ENCODE data around the gene CACNA1C. TPM values are rescaled to one million over a fixed set of nuclear protein-coding genes. Genes with fewer than 3 reads are reported as not detected.

The CACNA1C gene
- total and polyA plus RNA-seq, 10 of the 15 experiments (the other 5 are each of a cell fraction or from before 2014, with no cell fraction given) = under 0.01 to 0.15 (median 0.09) TPM; not detected in 5

DNA sequence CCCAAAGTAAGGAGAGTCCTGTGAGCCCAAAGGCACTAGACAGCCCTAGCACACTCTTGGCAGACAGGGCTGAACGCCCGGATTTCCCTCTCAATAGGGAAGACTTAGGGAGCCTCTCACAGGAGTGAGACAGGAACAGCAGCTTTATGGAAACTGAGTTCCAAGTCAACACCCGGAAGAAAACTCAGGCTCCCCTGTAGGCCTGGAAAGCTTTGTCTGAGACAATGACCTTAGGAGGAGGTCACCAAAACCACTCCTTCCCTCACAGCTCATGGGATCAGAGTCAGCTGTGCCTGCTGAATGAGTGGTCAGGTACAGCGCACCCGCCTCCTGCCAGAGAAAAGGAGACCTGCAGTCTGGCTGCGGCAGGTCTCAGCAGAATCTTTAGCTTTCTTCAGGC is 229.5 kb downstream of the CACNA1C start (continued):
- TF ChIP-seq, protein P1, sequence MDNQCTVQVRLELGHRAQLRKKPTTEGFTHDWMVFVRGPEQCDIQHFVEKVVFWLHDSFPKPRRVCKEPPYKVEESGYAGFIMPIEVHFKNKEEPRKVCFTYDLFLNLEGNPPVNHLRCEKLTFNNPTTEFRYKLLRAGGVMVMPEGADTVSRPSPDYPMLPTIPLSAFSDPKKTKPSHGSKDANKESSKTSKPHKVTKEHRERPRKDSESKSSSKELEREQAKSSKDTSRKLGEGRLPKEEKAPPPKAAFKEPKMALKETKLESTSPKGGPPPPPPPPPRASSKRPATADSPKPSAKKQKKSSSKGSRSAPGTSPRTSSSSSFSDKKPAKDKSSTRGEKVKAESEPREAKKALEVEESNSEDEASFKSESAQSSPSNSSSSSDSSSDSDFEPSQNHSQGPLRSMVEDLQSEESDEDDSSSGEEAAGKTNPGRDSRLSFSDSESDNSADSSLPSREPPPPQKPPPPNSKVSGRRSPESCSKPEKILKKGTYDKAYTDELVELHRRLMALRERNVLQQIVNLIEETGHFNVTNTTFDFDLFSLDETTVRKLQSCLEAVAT (IDR thresholded peaks at IDR 0.05) = no peak
- TF ChIP-seq CEBPB (IDR thresholded peaks at IDR 0.05; ENCODE audit: borderline replicate concordance in 1 of 2, low read depth in 2 of 2, low read length in 2 of 2) (no peak), JUNB (IDR thresholded peaks at IDR 0.05) (no peak), NR2C1 (IDR thresholded peaks at IDR 0.05) (no peak)
- TF ChIP-seq, protein P2, sequence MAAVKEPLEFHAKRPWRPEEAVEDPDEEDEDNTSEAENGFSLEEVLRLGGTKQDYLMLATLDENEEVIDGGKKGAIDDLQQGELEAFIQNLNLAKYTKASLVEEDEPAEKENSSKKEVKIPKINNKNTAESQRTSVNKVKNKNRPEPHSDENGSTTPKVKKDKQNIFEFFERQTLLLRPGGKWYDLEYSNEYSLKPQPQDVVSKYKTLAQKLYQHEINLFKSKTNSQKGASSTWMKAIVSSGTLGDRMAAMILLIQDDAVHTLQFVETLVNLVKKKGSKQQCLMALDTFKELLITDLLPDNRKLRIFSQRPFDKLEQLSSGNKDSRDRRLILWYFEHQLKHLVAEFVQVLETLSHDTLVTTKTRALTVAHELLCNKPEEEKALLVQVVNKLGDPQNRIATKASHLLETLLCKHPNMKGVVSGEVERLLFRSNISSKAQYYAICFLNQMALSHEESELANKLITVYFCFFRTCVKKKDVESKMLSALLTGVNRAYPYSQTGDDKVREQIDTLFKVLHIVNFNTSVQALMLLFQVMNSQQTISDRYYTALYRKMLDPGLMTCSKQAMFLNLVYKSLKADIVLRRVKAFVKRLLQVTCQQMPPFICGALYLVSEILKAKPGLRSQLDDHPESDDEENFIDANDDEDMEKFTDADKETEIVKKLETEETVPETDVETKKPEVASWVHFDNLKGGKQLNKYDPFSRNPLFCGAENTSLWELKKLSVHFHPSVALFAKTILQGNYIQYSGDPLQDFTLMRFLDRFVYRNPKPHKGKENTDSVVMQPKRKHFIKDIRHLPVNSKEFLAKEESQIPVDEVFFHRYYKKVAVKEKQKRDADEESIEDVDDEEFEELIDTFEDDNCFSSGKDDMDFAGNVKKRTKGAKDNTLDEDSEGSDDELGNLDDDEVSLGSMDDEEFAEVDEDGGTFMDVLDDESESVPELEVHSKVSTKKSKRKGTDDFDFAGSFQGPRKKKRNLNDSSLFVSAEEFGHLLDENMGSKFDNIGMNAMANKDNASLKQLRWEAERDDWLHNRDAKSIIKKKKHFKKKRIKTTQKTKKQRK (IDR thresholded peaks at IDR 0.05; ENCODE audit: low read depth, low read length) = no peak

DNA sequence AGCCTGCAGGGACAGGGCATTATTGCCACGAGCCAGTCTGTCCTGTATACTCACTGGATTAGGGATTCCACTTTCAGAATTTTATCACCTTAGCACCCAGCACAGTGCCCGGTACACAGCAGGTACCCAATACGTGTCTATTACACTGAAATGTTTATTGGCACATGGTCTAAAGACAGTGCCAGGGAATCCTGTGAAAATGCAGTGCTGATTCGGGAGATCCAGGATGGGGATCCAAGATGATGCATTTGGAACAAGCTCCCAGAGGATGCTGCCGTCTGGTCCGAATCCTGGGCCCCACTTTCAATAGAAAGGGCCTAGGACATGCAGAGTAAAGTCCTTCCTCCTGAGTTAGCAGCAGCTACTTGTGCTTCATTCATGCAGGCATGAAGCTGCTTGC is 230.7 kb downstream of the CACNA1C start:
- DNase-seq (ENCODE audit: low read depth, low spot score) = no peak
- RAD21 ChIA-PET (ENCODE audit: unreplicated experiment) = interaction anchor here (0.6 to 1.0 kb wide), 2 partner anchors 166 to 300 kb away, joined by 3 read pairs; no protein-coding TSS in a partner anchor
- no peak overlapping the region for H3K27ac ChIP-seq (ENCODE audit: control insufficient read depth, insufficient read depth)
- CTCF ChIA-PET = interaction anchor here (0.6 to 1.2 kb wide), 5 partner anchors 7 to 275 kb away, joined by 3 to 4 read pairs (median 3); no protein-coding TSS in a partner anchor
- H2AFZ ChIP-seq (ENCODE audit: control insufficient read depth, low read depth, low read length) = no peak overlapping the region
- FAIRE-seq = no peak
- BruUV-seq (replicated peaks) = no TSS peak
- H3K4me2 ChIP-seq (ENCODE audit: control insufficient read depth, insufficient read depth) = no peak overlapping the region
- H3K4me3 ChIP-seq = no peak overlapping the region
- H3K27me3 ChIP-seq (replicated peaks in 1 of 2; ENCODE audit: control insufficient read depth in 2 of 2, insufficient read depth in 2 of 2, low read length in 1 of 2) = no peaks in the 10 kb centered on the region; a peak in 1 of 4 replicates
- peaks cover 2% of the 10 kb centered on the region; the same call in 1 of the 3 replicates for H3K9me3 ChIP-seq (replicated peaks; ENCODE audit: control insufficient read depth, insufficient read depth, low read length)
- no peaks in the 10 kb centered on the region for H4K20me1 ChIP-seq (ENCODE audit: control insufficient read depth, insufficient read depth)
- intact Hi-C loops (cut with micrococcal nuclease; ENCODE audit: unreplicated experiment) = loop anchor here (10.0 kb wide), 1 partner anchor 489 kb away; no protein-coding TSS in a partner anchor
- in situ Hi-C loops (cut with MboI) = no loop called here
- POLR2A ChIA-PET = no interaction called here
- SMC1A ChIA-PET (ENCODE audit: uncharacterized antibody, unreplicated experiment) = interaction anchor here (1.3 to 1.5 kb wide), 3 partner anchors 57 to 343 kb away, joined by 4 to 5 read pairs (median 4); no protein-coding TSS in a partner anchor
- no peak for ATAC-seq
- no peaks in the 10 kb centered on the region for H3K79me2 ChIP-seq (ENCODE audit: control insufficient read depth, insufficient read depth, low read length)
- H3K4me1 ChIP-seq (ENCODE audit: control insufficient read depth, insufficient read depth, low read length) = no peaks in the 10 kb centered on the region
- no peaks in the 10 kb centered on the region for H3K36me3 ChIP-seq (ENCODE audit: control insufficient read depth in 2 of 2, insufficient read depth in 2 of 2, low read length in 1 of 2)
- WGBS (ENCODE audit: insufficient coverage, insufficient replicate concordance, low lambda C conversion rate, missing lambda C conversion rate) = 55% methylated on average over 6 of the region's 6 CpGs
- no peak overlapping the region for H3K9ac ChIP-seq (ENCODE audit: control insufficient read depth, insufficient read depth, low read length)
- TF ChIP-seq JUND (IDR thresholded peaks at IDR 0.05; ENCODE audit: low read depth, low read length) = no peak
- TF ChIP-seq WRNIP1 (IDR thresholded peaks at IDR 0.05; ENCODE audit: borderline replicate concordance, low read depth, low read length) = no peak
- no peak for TF ChIP-seq BHLHE40 (IDR thresholded peaks at IDR 0.05; ENCODE audit: borderline replicate concordance in 1 of 2, low read depth in 2 of 2, low read length in 1 of 2)
- TF ChIP-seq POLR2AphosphoS2 (IDR thresholded peaks at IDR 0.05; ENCODE audit: low read depth, low read length) = no peak
- TF ChIP-seq, protein P3, sequence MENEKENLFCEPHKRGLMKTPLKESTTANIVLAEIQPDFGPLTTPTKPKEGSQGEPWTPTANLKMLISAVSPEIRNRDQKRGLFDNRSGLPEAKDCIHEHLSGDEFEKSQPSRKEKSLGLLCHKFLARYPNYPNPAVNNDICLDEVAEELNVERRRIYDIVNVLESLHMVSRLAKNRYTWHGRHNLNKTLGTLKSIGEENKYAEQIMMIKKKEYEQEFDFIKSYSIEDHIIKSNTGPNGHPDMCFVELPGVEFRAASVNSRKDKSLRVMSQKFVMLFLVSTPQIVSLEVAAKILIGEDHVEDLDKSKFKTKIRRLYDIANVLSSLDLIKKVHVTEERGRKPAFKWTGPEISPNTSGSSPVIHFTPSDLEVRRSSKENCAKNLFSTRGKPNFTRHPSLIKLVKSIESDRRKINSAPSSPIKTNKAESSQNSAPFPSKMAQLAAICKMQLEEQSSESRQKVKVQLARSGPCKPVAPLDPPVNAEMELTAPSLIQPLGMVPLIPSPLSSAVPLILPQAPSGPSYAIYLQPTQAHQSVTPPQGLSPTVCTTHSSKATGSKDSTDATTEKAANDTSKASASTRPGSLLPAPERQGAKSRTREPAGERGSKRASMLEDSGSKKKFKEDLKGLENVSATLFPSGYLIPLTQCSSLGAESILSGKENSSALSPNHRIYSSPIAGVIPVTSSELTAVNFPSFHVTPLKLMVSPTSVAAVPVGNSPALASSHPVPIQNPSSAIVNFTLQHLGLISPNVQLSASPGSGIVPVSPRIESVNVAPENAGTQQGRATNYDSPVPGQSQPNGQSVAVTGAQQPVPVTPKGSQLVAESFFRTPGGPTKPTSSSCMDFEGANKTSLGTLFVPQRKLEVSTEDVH (IDR thresholded peaks at IDR 0.05; ENCODE audit: low read depth, partially characterized antibody) = no peak
- TF ChIP-seq, protein P4, sequence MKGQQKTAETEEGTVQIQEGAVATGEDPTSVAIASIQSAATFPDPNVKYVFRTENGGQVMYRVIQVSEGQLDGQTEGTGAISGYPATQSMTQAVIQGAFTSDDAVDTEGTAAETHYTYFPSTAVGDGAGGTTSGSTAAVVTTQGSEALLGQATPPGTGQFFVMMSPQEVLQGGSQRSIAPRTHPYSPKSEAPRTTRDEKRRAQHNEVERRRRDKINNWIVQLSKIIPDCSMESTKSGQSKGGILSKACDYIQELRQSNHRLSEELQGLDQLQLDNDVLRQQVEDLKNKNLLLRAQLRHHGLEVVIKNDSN (IDR thresholded peaks at IDR 0.05; ENCODE audit: borderline replicate concordance, extremely low read length, insufficient read depth, low read depth, low read length) = no peak
- TF ChIP-seq EP300 (IDR thresholded peaks at IDR 0.05; ENCODE audit: borderline replicate concordance in 1 of 2, control insufficient read depth in 1 of 2, low read depth in 2 of 2, low read length in 2 of 2) = no peak
- TF ChIP-seq POLR2A (IDR thresholded peaks at IDR 0.05; ENCODE audit: low read depth, low read length) = no peak

Measured in GM12878 (cell line).